IPS DF 4.7 (cell line): ENCODE data around the gene GREM2.

Source experiments
- DNase-seq: peaks from one replicate; pipeline ENCODE4 v3.0.0-alpha.2; 2013; ENCODE audit warnings: low spot score; ENCODE audit errors: extremely low read depth

Gene GREM2

GRCh38 chr1:240562111-240562590, 49.8 kb downstream of the GREM2 start:
- no peak for DNase-seq

- DNase-seq, result no peak
These were observed 52.2 kb downstream of the GREM2 start for GRCh38 chr1:240559781-240560180.

- no peak for DNase-seq
These were observed 56.4 kb downstream of the GREM2 start for GRCh38 chr1:240555524-240555923.

- DNase-seq, result no peak
These were observed 58.6 kb downstream of the GREM2 start for GRCh38 chr1:240553351-240553750.

GRCh38 chr1:240539769-240540414, 72.1 kb downstream of the GREM2 start:
- DNase-seq, result no peak

GRCh38 chr1:240538776-240539430, 73.1 kb downstream of the GREM2 start:
- DNase-seq, result no peak

GRCh38 chr1:240533154-240533780, 78.7 kb downstream of the GREM2 start:
- no peak for DNase-seq

- no peak for DNase-seq
These were observed 83.4 kb downstream of the GREM2 start for GRCh38 chr1:240528591-240528990.

- DNase-seq, result no peak
These were observed 84.9 kb downstream of the GREM2 start for GRCh38 chr1:240527086-240527485.

- DNase-seq, result no peak
These were observed 85.6 kb downstream of the GREM2 start for GRCh38 chr1:240526312-240526711.

- no peak for DNase-seq
These were observed 87.4 kb downstream of the GREM2 start for GRCh38 chr1:240524356-240525069.

GRCh38 chr1:240522122-240522822, 89.7 kb downstream of the GREM2 start:
- no peak for DNase-seq

- no peak for DNase-seq
These were observed 94.1 kb downstream of the GREM2 start for GRCh38 chr1:240517891-240518290.

GRCh38 chr1:240516069-240516468, 95.9 kb downstream of the GREM2 start:
- no peak for DNase-seq

GRCh38 chr1:240515505-240515904, 96.5 kb downstream of the GREM2 start:
- no peak for DNase-seq

- no peak for DNase-seq
These were observed 100.2 kb downstream of the GREM2 start for GRCh38 chr1:240511789-240512188.

GRCh38 chr1:240508950-240509349, 103.0 kb downstream of the GREM2 start:
- DNase-seq, result no peak

GRCh38 chr1:240508201-240508600, 103.8 kb downstream of the GREM2 start:
- DNase-seq, result no peak

GRCh38 chr1:240506176-240506575, 105.8 kb downstream of the GREM2 start:
- no peak for DNase-seq

GRCh38 chr1:240503558-240503957, 108.4 kb downstream of the GREM2 start:
- DNase-seq, result no peak

GRCh38 chr1:240503036-240503435, 108.9 kb downstream of the GREM2 start:
- DNase-seq, result no peak
